ENCODE measurements around the gene HOMER2. TPM values are rescaled to one million over a fixed set of nuclear protein-coding genes. Genes with fewer than 3 reads are reported as not detected.

The HOMER2 gene
- total RNA-seq, 2 experiments from 2014 or later, result 5.4 TPM

GRCh38 chr15:82835391-82835917 is 117.1 kb downstream of the HOMER2 start:
- ATAC-seq (no peak), DNase-seq (no peak)
- no peak overlapping the region for H3K4me3 Mint-ChIP-seq
- no peak overlapping the region for H3K27ac Mint-ChIP-seq
- no peaks in the 10 kb centered on the region for H3K27me3 Mint-ChIP-seq
- peaks cover 27% of the 10 kb centered on the region for H3K4me1 Mint-ChIP-seq (ENCODE audit: low read depth)
- ChIA-PET CTCF (interaction anchor here (3.4 kb wide), 1 partner anchor 164 kb away, joined by 11 read pairs; no protein-coding TSS in a partner anchor), POLR2A (no interaction called here)
- peaks cover 5% of the 10 kb centered on the region for H3K9me3 Mint-ChIP-seq
- H3K36me3 Mint-ChIP-seq (ENCODE audit: low read depth), result peaks cover 64% of the 10 kb centered on the region
- TF ChIP-seq, protein P1, sequence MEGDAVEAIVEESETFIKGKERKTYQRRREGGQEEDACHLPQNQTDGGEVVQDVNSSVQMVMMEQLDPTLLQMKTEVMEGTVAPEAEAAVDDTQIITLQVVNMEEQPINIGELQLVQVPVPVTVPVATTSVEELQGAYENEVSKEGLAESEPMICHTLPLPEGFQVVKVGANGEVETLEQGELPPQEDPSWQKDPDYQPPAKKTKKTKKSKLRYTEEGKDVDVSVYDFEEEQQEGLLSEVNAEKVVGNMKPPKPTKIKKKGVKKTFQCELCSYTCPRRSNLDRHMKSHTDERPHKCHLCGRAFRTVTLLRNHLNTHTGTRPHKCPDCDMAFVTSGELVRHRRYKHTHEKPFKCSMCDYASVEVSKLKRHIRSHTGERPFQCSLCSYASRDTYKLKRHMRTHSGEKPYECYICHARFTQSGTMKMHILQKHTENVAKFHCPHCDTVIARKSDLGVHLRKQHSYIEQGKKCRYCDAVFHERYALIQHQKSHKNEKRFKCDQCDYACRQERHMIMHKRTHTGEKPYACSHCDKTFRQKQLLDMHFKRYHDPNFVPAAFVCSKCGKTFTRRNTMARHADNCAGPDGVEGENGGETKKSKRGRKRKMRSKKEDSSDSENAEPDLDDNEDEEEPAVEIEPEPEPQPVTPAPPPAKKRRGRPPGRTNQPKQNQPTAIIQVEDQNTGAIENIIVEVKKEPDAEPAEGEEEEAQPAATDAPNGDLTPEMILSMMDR (IDR thresholded peaks at IDR 0.05), result no peak
- intact Hi-C loops (cut with micrococcal nuclease), result no loop called here

DNA sequence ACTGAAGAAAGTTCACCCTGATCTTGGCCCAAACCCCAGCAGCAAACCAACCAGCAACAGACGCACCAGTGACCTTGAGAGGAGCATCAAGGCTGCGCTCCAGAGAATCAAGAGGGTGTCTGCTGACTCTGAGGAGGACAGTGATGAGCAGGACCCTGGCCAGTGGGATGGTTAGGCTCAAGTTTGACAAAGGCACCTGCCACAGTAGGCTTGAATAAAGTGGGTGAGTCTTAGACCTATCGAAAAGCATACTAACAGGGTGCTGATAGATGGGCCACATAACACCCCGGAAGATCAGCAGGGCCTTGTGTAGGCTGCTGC is 119.2 kb downstream of the HOMER2 start:
- DNase-seq (no peak), ATAC-seq (no peak)
- CTCF ChIA-PET, result interaction anchor here (0.8 to 3.4 kb wide), 6 partner anchors 15 to 177 kb away, joined by 3 to 11 read pairs (median 4); no protein-coding TSS in a partner anchor
- POLR2A ChIA-PET, result interaction anchor here (0.9 to 1.4 kb wide), 2 partner anchors 23 to 83 kb away, joined by 3 to 9 read pairs; partner anchors contain the start of gene WHAMM
- H3K9me3 Mint-ChIP-seq, result peaks cover 5% of the 10 kb centered on the region
- no peak overlapping the region for H3K4me3 Mint-ChIP-seq
- peaks cover 78% of the 10 kb centered on the region for H3K36me3 Mint-ChIP-seq (ENCODE audit: low read depth)
- H3K27me3 Mint-ChIP-seq, result no peaks in the 10 kb centered on the region
- intact Hi-C loops (cut with micrococcal nuclease), result no loop called here
- peak overlapping the region; percentile 87 for H3K27ac Mint-ChIP-seq
- H3K4me1 Mint-ChIP-seq (ENCODE audit: low read depth), result peaks cover 29% of the 10 kb centered on the region
- TF ChIP-seq, protein P1 (IDR thresholded peaks at IDR 0.05), result no peak

DNA sequence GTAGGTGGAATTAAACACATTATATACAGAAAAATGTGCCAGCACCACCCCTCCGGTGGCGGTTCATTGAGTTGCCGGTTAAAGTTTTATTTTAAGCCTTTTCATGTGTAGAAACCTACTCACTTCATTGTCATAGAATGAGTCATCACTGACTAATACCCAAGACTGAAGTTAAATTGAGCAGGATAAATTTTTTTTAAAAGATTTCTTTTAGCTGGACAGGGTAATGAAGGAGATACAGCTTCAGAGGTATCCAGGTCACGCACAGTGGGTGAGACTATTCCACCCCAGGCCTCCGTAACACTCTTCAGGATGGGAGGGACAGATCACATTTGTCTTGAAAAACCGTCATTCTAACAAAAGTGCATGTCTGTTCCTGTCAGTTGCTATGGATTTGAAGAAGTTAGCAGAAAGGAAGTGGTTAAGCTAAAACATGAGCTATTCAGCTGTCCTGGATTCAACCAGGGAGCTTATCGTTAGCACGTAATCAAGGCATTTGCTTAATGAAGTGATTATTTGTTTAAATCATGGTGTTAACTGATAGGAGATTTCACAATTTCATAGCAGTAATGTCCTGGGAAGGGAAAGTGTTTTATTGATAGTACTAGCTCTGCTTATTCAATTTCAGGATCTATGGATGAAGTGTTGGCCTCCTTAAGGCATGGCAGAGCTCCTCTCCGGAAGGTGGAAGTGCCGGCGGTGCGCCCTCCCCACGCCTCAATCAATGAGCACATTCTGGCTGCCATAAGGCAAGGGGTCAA is 119.7 kb downstream of the HOMER2 start:
- peaks cover 33% of the 10 kb centered on the region for H3K4me1 Mint-ChIP-seq (ENCODE audit: low read depth)
- H3K27me3 Mint-ChIP-seq, result no peaks in the 10 kb centered on the region
- intact Hi-C loops (cut with micrococcal nuclease), result no loop called here
- ChIA-PET CTCF (interaction anchor here (0.8 to 3.4 kb wide), 7 partner anchors 15 to 178 kb away, joined by 3 to 11 read pairs (median 3); no protein-coding TSS in a partner anchor), POLR2A (interaction anchor here (0.9 to 1.4 kb wide), 3 partner anchors 15 to 82 kb away, joined by 3 to 9 read pairs (median 5); partner anchors contain the start of gene WHAMM)
- TF ChIP-seq, protein P1 (IDR thresholded peaks at IDR 0.05), result no peak
- peak; percentile 76 for DNase-seq
- H3K36me3 Mint-ChIP-seq (ENCODE audit: low read depth), result peaks cover 80% of the 10 kb centered on the region
- H3K9me3 Mint-ChIP-seq, result peaks cover 4% of the 10 kb centered on the region
- no peak overlapping the region for H3K4me3 Mint-ChIP-seq
- H3K27ac Mint-ChIP-seq, result peak overlapping the region; percentile 87
- ATAC-seq, result peak; percentile 91

DNA sequence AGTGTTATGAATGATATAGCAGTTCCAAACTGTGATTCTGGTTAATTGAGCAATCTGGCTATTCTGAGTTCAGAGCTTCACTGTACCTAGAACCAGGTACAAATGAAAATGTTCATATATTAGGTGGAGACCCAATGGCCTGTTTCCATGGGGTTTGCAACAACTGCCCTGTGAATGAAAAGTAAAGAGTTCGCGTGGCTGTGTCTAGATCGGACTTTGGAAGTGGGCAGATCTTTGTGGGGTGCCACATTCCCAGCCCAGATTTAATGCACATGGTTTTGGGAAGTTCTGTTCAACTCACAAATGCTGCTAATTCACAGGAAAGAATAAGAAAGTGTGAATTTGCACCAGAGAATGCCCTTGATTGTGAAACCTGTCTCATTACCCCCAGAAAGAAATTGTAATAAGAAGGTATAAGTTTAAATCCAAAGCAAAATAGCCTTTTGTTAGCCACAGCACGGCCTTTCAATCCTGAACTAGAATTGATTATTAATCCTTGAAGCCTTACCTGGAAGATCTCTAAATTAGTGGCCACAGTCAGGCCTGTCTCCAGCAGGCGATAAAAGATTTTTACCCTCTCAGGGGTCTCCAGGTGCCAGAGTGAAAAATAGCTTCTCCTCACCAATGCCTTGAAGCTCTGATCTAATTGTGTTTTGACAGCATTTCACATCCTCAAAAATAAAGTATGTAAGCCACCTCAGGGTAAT is 120.5 kb downstream of the HOMER2 start:
- peaks cover 33% of the 10 kb centered on the region for H3K4me1 Mint-ChIP-seq (ENCODE audit: low read depth)
- peak overlapping the region; percentile 87 for H3K27ac Mint-ChIP-seq
- no peak for ATAC-seq
- no peak overlapping the region for H3K4me3 Mint-ChIP-seq
- peaks cover 3% of the 10 kb centered on the region for H3K9me3 Mint-ChIP-seq
- TF ChIP-seq, protein P1 (IDR thresholded peaks at IDR 0.05), result no peak
- POLR2A ChIA-PET, result interaction anchor here (1.0 to 1.4 kb wide), 2 partner anchors 14 to 22 kb away, joined by 5 to 9 read pairs; partner anchors contain the start of gene WHAMM
- no peaks in the 10 kb centered on the region for H3K27me3 Mint-ChIP-seq
- peaks cover 75% of the 10 kb centered on the region for H3K36me3 Mint-ChIP-seq (ENCODE audit: low read depth)
- no peak for DNase-seq
- CTCF ChIA-PET, result interaction anchor here (0.6 to 3.4 kb wide), 5 partner anchors 14 to 539 kb away, joined by 3 to 11 read pairs (median 4); no protein-coding TSS in a partner anchor
- intact Hi-C loops (cut with micrococcal nuclease), result no loop called here

Data from activated CD8-positive, alpha-beta T cell treated with anti-CD3 and anti-CD28 coated beads for 36 hours (primary cell).